A172 (cell line): ENCODE results near the gene PDE6A. TPM values are rescaled to one million over a fixed set of nuclear protein-coding genes. Genes with fewer than 3 reads are reported as not detected.
"Not testable (repeated sequence)": the region's sequence is repeated elsewhere in the genome, so short reads cannot be mapped to it uniquely, and the experiment has no call there.

Experiments
- DNase-seq: peaks from one replicate; pipeline ENCODE4 v3.0.0-alpha.2; 2015; ENCODE audit warnings: low spot score
- total RNA-seq: library from RNA; depleted of rRNA; stranded (reverse); fragments of >200 nt; shearing (Covaris generic); gene quantifications from 2 replicates; pipeline ENCODE4 v1.2.3, GENCODE V29; 2014

The PDE6A gene
- total RNA-seq, 1 experiment from 2014 or later: 0.41 TPM

DNA sequence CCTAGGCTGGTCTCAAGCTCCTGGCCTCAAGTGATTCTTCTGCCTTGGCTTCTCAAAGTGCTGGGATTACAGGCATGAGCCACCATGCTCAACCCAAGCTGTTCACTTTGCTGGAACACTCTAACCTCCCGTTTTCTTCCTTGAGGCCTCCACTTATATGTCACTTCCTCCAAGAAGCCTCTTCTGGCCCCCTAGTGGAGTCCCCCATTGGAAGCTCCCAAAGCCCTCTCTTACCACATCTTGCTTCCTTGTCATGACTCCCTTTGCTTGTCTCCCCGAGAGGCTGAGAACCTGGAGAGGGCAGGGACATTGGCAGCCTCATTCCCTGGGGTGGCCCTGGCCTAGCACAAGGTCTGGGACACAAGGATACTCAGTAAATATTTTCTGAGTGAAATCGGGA is 80.8 kb downstream of the PDE6A start:
- no peak for DNase-seq

DNA sequence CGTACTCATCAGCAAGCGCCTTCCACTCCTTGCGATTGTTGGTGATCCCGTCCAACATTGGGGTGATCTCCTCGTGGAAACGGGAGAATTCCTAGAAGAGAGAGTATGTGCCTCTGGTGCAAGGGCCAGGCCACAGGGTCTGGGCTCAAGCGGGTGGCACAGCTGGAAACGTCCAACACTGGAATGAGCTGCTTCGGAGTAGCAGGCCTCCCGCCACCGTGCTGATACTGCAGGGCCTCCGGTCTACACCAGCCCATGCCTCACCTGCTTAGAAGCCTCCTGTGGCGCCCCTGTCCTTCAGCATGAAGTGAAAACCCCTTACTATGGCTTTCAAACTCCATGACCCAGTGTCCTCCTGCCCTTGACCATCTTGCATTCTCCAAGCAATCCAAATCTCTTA is 81.4 kb downstream of the PDE6A start:
- no peak for DNase-seq

DNA sequence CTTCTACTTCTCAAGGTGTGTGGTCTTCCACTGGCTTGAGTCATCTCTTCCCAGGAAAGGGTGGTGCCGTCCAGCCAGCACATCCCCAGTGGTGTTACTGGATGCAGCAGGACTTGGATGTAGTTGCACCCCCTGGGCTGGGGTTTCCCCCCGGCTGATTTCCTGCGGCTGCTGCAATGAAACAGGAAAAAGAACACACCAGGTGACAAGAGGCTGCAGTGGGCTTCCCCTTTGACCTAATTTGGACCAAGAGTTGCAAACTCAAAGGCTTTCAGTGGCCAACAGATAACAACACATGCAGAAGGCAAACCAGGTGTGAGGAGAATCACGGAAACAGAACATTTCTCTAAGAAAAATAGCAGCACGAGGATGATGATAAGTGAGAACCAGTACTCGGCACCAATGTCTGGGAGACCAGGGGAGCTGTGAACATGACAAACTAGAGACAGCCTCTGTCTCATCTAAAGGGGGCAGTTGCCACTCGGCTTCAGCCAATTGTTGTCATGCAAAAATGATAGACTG is 83.7 kb downstream of the PDE6A start:
- peak; percentile 84 for DNase-seq

- DNase-seq: no peak
Observed at GRCh38 chr5:149859746-149860145, 84.8 kb downstream of the PDE6A start.

GRCh38 chr5:149858481-149858880 is 86.1 kb downstream of the PDE6A start:
- not testable (repeated sequence) for DNase-seq

GRCh38 chr5:149857499-149857898 is 87.1 kb downstream of the PDE6A start:
- peak; percentile 89 for DNase-seq

- DNase-seq: no peak
Observed at GRCh38 chr5:149855366-149855765, 89.2 kb downstream of the PDE6A start.

GRCh38 chr5:149854866-149855265 is 89.7 kb downstream of the PDE6A start:
- no peak for DNase-seq

DNA sequence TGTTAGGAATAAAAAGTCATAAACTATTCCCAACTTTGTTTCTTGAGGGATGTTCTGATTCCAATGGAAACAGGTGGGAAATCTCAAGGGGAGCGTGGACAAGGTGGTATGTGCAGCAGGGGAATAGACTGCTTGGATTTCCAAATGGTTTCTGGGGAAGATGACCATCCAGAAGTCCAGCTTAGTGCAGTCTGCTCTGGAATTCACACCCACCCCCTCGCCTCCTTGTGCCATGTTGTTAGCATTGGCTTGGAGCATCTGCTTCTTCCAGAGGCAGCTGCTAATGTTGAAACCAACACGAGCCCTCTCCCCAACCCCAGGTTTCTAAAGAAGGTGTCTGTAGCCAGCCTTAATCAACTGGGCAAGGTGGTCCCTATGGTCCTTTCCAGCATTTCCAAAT is 90.9 kb downstream of the PDE6A start:
- no peak for DNase-seq

- no peak for DNase-seq
Observed at GRCh38 chr5:149853331-149853648, 91.3 kb downstream of the PDE6A start.

GRCh38 chr5:149852641-149853330 is 91.8 kb downstream of the PDE6A start:
- DNase-seq: peak; percentile 74

GRCh38 chr5:149851211-149851610 is 93.4 kb downstream of the PDE6A start:
- DNase-seq: no peak

DNA sequence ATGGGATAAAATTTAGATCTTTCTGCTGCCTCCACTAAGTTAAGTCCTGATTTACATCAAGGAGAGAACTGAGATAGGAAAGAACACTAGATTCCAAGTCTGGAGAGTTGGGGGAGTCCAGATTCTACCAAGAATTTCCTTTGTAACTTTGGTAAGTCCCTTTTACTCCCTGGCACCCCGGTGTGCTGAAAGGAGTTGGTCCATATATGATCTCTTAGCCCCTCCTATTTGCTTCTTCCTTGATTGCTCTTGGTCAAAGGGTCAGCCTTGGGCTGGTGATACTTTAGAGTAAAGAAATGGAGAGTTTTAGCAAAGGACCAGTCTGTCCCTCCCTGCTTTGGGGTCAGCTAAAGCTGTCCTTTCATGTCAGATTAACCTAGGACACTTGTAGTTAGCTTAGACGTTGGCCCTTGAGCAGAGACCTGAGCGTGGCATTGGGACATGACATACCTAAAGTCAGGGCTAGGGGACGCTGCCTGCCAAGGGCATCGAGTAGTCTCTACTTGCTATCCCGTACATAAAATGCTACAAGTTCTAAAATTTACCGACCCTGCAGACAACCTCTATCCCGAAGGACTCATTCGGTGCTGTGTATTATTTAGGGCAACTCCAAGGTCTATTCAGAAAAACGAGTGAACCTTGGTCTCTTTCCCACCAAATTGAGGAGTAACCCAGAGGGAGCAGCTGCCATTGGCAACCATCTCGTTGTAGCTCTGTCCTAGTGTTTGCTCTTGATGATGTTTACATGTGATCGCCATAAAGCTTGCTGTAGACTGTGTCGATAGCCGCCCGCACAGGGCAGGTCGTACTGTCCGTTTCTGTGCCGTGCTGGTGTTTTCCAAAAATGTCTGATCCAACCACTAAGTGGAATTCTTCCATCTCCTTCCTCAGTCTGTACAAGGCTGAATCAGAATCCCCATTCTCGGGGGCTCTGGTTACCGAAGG is 94.4 kb downstream of the PDE6A start:
- DNase-seq: no peak

DNA sequence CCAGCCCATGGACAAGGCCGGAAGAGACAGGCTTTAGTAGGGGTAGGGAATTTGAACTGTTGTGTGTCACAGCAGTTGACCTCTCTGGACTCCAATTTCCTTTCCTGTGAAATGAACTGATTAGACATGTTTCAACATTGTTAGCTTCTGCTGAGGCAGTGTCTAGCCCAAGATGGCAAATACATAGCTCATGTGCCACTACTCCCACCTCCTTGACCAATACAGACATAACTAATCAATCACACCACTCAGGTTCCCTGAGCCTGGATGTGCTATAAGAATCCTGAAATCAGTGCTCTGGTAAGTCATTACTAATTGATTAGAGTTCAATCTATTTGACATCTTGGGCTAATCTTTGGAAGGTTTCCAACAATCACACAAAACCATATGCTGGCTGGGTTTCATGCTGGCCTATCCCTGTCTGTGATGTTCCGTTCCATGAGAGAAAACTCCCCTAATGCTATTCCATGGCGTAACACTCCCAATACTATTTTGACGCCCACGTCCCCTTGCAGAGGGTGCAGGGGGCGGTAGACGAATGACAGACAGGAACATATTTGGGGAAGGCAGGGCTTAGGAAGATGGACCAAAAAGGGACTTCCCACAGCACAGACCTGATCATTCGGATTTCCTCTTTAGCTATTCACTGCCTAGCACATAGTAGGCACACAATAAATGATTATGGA is 95.2 kb downstream of the PDE6A start:
- no peak for DNase-seq

GRCh38 chr5:149847611-149848010 is 97.0 kb downstream of the PDE6A start:
- DNase-seq: no peak

DNA sequence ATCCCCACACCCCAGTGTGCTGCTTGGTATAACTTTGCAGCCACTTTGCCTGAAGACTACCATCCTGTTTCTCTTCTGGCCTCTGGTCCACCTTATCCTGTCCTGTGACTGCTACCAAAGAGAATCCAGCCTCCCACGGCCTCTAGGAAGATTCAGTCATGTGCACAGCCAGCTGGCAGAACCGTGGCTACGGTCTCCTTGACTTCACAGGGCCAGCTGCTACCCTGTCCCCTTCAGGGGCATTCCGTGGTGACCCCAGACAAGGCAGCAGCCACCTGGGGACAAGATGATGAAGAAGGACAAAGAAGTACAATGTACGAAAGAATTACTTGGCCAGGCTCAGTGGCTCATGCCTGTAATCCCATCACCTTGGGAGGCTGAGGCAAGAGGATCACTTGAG is 98.6 kb downstream of the PDE6A start:
- no peak for DNase-seq

GRCh38 chr5:149845601-149846000 is 99.0 kb downstream of the PDE6A start:
- no peak for DNase-seq

- DNase-seq: no peak
Observed at GRCh38 chr5:149841851-149842793, 102.5 kb downstream of the PDE6A start.

DNA sequence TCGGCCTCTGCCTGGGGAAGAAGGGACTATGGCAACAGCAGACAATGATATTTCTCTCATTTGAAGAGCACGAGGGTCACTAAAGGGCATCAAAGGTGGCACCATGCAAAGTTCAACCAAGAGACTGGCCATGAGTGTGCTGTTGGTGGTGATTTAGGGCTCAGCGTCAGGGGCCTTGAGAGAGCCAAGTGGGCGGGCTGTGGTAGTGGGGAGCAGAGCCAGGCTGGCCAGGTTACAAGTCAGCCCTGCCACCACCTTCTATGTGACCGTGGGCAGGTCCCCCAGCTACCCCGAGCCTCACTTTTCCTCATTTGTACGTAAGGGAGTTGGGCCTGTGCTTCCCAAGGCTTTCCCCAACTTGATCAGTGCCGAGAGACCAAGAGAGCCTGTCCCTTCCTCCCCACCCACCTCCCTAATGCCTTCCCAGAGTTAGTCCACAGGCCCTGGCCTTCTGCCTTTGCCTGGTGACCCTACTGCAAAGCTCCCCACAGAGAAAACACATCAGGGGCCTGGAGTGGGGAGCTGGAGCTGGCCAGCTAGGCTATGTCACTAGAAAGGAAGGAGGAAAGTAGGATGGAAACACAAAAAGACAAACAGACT is 104.3 kb downstream of the PDE6A start:
- no peak for DNase-seq

DNA sequence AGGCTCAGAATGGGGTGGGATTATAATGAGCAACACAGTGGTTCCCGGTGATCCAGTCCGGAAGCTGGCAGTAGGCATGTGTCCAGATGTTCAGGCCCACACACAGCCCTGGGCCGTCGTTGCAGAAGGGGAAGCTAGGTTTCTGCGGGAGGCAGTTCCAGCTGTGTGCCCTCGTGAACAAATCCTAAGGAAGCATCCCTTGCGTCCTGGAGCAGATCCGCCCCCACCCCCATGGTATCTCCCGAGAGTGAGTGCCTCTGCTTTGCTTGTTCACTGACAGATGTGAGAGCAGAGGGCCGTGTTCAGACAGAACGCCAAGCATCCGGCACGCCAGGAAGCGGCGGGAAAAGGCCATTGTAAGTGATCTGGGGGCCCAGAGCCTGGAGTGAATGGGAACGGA is 104.8 kb downstream of the PDE6A start:
- no peak for DNase-seq
